NCI-H510A (cell line): Measurements from ENCODE around the gene TBC1D14.

Experiments
- DNase-seq: peaks from one replicate; lab custom pipeline; 2025; lab: John Stamatoyannopoulos, UW

Gene TBC1D14

GRCh38 chr4:7001271-7001670 lies 91.6 kb downstream of the TBC1D14 start:
- no peak for DNase-seq

- no peak for DNase-seq
These were observed 92.7 kb downstream of the TBC1D14 start for GRCh38 chr4:7002336-7002735.

GRCh38 chr4:7003176-7003878 lies 93.7 kb downstream of the TBC1D14 start:
- no peak for DNase-seq

DNA sequence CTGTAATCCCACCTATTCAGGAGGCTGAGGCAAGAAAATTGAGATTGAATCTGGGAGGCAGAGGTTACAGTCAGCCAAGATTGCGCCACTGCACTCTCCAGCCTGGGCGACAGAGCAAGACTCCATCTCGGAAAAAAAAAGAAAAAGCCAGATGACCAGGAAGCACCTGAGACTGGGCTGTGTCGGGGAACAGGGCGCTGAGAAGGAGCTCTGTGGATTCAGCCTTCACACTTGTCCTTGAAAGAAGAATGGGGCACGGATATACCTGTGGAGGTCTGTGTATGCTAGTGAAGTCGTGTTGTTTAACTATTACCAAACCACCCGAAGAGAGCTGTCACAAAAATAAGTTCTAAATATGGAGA lies 94.2 kb downstream of the TBC1D14 start:
- no peak for DNase-seq

- DNase-seq: no peak
These were observed 94.7 kb downstream of the TBC1D14 start for GRCh38 chr4:7004331-7004730.

DNA sequence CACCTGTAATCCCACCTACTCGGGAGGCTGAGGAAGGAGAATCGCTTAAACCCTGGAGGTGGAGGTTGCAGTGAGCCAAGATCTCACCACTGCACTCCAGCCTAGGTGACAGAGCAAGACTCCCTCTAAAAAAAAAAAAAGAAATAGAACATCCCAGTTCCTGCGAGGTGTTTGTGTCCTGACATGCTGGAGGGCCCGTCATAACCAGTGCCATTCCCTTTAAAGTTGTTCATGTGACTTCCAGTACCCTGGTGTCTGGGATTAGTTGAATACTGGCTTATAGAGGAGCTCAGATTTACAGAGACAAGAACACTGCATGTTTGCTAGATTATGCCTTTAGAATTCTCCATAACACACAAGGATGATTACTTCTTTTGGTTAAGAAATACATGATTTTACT lies 95.9 kb downstream of the TBC1D14 start:
- no peak for DNase-seq

- no peak for DNase-seq
These were observed 96.8 kb downstream of the TBC1D14 start for GRCh38 chr4:7006411-7006810.

DNA sequence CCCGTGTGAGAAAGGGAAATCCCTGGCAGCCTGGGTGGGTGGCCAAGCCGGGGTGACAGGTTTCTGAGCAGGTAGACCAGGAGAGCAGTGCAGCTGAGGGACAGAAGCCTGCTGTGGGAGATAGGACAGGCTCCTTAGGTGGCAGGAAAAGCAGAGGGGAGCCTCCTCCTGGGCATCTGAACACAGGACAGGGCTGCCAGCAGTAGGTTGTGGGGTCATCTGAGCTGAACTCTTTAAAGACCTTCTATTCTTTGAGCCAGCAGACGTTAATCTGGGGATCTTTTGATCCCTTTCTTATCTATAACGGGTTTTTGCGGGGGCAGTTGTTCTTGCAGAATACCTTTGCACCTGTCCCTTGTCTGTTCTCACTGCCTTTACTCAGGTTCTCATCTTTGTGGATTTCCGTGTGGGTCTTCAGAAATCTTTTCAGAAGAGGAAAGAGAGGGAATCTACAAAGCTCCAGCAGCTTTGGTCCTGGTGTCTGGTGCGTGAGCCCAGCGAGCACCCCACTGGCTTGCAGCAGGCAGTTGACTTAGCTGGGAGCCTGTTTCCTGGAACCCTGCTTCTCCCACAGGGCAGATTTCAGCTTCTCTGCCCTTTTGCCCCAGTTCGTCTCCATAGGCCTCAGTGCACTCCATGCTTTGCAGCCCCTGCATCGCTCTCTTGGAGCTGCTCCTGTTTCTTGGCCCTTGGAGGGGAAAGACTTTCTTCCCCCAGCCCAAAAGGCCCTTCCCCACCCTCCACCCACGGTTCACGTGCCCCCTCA lies 97.7 kb downstream of the TBC1D14 start:
- no peak for DNase-seq

DNA sequence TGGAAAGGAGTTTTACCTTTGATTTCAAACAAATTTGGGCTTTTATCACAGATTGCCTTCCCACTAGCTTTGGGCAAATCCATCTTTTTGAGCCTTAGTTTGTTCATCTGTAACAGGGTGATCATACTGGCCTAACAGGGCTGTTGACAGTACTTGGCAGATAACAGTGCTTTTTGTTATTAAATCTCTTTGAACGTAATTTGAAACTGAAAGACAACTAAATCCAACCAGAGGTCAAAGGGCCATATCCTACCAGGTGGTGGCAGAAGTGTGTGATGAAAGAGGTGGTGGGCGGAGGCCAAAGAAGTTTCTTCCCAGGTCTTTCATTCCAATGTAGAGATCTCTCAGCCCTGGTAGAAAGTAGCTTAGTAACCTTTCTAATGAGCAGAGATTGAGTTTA lies 98.3 kb downstream of the TBC1D14 start:
- DNase-seq: no peak

DNA sequence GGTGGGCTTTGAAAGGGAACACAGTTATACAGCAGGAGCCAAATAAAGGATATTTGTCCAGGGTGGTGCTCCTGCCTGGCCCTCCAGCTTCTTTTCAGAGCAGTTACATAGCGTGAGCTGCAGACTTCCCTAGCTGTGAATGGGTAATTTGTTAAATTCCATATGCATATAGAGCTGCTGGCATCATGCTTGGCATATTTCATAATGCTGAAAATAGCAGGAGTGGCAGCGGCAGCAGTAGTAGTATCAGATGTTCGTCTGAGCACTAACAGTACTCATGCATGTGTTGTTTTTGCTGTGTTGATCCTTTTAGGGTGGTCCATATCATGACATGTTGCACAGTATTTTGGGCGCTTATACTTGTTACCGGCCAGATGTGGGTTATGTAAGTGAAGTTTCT lies 99.9 kb downstream of the TBC1D14 start:
- no peak for DNase-seq

- no peak for DNase-seq
These were observed 103.5 kb downstream of the TBC1D14 start for GRCh38 chr4:7013175-7013574.

GRCh38 chr4:7014815-7015214 lies 105.2 kb downstream of the TBC1D14 start:
- no peak for DNase-seq

DNA sequence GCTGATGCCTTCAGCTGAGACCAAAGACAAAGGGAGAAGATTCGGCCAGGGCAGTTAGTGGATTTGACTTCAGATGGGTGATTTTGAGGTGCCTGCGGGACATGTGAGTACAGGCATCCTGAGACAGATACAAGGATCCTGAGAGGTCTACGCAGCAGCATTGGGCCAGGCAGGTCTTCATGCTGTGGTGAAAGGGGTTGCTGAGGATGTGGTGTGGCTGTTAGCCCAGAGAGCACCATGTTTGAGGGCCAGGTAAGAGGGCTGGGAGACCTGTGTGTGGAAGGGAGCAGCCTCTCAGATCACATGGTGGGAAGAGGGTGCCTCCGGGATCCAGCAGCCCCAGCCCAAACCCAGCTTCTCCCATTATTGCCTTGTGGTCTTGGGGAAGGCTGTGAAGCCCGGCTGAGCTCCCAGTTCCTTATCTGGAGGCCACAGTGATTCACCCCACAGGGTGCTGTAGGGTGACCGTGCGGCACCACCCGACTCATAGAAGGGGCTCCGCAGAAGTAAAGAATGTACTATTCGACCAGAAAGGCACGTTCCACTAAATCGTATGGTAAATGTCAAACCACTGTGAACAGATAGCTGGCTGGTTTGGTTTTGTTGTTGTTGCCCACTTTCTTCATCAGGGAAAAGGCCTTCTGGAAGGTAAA lies 105.9 kb downstream of the TBC1D14 start:
- DNase-seq: no peak

DNA sequence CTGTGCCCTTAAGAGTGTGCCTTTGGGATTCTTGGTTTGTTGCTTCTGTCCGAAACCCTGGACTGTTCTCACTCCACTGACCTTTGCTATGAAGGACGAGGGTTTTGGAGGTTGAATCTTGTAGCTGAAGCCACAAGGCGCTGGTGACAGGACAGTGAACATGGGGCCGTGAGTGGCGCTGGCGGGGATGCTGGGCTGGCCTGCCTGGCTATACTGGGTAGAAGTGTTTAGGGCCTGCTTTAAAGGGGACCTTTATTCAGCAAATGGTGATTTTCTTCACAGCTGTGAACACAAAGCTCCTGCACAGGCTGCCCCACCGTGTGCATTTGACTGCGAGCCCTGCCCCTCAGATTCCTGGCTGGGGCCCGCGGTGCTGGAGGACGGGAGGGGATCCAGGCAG lies 106.5 kb downstream of the TBC1D14 start:
- no peak for DNase-seq

- no peak for DNase-seq
These were observed 106.9 kb downstream of the TBC1D14 start for GRCh38 chr4:7016512-7016911.

- no peak for DNase-seq
These were observed 107.9 kb downstream of the TBC1D14 start for GRCh38 chr4:7017446-7018048.

- DNase-seq: no peak
These were observed 108.7 kb downstream of the TBC1D14 start for GRCh38 chr4:7018281-7018680.

- no peak for DNase-seq
These were observed 109.7 kb downstream of the TBC1D14 start for GRCh38 chr4:7019367-7019766.

- DNase-seq: no peak
These were observed 110.7 kb downstream of the TBC1D14 start for GRCh38 chr4:7020290-7020689.

DNA sequence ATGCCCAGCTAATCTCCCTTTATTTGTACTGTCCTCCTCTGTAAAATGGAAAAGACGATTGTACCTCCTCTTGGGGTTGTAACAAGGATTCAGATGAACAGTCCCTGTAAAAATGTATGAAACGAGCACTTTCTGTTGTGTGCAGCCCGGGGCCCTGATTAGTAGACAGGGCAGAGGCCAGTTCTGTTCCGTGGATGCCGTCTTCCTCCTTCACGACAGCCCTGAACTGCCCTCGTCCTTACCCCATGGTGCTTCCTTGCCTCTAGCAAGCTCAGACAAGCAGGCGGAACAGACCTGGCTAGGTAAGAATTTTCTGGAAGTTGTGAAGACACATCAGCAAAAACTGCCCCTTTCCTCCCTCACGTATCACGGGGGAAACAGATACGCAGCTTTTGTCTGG lies 111.2 kb downstream of the TBC1D14 start:
- DNase-seq: no peak

DNA sequence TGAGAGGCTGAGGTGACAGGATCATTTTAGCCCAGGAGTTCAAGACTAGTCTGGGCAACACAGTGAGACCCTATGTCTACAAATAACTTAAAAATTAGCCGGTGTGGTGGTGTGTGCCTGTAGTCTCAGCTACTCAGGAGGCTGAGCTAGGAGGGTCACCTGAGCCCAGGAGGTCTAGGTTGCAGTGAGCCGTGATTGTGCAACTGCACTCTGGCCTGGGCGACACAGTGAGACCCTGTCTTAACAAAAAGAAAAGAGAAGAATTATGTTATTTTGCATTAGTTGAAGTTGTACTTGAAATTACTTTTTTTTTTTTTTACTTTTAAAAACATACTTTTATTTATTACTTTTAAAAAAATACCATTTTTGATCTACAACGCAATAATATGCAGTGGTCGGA lies 111.7 kb downstream of the TBC1D14 start:
- DNase-seq: no peak

GRCh38 chr4:7021930-7022664 lies 112.5 kb downstream of the TBC1D14 start:
- DNase-seq: no peak
